DOHH2 (cell line): Measurements from ENCODE around the gene TTC21A.

Source experiments
- EZH2phosphoT487 ChIP-seq: fragments of 200-600 bp; sonication (generic); IDR thresholded peaks from 2 replicates; pipeline ENCODE4 v1.6.1; 2017; ENCODE audit warnings: borderline replicate concordance, mild to moderate bottlenecking, antibody characterized with exemption, low read length, moderate library complexity, mixed read lengths
- TF ChIP-seq, protein P1 (sequence below): fragments of 200-600 bp; sonication (generic); IDR thresholded peaks from one replicate; pipeline ENCODE4 v1.5.1; 2014; ENCODE audit warnings: antibody characterized with exemption, mild to moderate bottlenecking, low read depth, low read length; ENCODE audit not compliant: poor library complexity, severe bottlenecking

GRCh38 chr3:39065197-39065596 lies 42.3 kb upstream of the TTC21A start:
- TF ChIP-seq, protein P1, sequence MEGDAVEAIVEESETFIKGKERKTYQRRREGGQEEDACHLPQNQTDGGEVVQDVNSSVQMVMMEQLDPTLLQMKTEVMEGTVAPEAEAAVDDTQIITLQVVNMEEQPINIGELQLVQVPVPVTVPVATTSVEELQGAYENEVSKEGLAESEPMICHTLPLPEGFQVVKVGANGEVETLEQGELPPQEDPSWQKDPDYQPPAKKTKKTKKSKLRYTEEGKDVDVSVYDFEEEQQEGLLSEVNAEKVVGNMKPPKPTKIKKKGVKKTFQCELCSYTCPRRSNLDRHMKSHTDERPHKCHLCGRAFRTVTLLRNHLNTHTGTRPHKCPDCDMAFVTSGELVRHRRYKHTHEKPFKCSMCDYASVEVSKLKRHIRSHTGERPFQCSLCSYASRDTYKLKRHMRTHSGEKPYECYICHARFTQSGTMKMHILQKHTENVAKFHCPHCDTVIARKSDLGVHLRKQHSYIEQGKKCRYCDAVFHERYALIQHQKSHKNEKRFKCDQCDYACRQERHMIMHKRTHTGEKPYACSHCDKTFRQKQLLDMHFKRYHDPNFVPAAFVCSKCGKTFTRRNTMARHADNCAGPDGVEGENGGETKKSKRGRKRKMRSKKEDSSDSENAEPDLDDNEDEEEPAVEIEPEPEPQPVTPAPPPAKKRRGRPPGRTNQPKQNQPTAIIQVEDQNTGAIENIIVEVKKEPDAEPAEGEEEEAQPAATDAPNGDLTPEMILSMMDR: peak; percentile 69
- no peak for TF ChIP-seq EZH2phosphoT487
